WTC11 (cell line): Measurements from ENCODE around the gene SSR1. TPM values are rescaled to one million over a fixed set of nuclear protein-coding genes. Genes with fewer than 3 reads are reported as not detected.

Experiments used
- ATAC-seq: fragments of 200-7000 bp; cut with Tn5 transposase; 2 replicates; pipeline ENCODE4 v1.10.0; 2021; ENCODE audit warnings: mild to moderate bottlenecking, moderate library complexity
- CTCF ChIA-PET: fragments of 300-600 bp; sonication (Branson Sonifier 250); formaldehyde crosslinking; loops from one replicate; lab custom pipeline; 2021; ENCODE audit warnings: antibody characterized with exemption; lab: Charles Lee
- POLR2A ChIA-PET: fragments of 350-600 bp; sonication (Branson Sonifier 250); formaldehyde crosslinking; loops from one replicate; lab custom pipeline; 2021; ENCODE audit warnings: antibody characterized with exemption; lab: Charles Lee
- DNase-seq: peaks from one replicate; pipeline ENCODE4 v3.0.0; 2021; ENCODE audit warnings: low spot score
- H3K27ac Mint-ChIP-seq: 2 replicates; pipeline ENCODE4 v1.8.0; 2021; ENCODE audit warnings: mixed read lengths
- H3K27me3 Mint-ChIP-seq: 2 replicates; pipeline ENCODE4 v1.8.0; 2021; ENCODE audit warnings: low read depth, mild to moderate bottlenecking, moderate library complexity, mixed read lengths
- H3K36me3 Mint-ChIP-seq: 2 replicates; pipeline ENCODE4 v1.8.0; 2021; ENCODE audit warnings: mixed read lengths
- H3K4me1 Mint-ChIP-seq: 2 replicates; pipeline ENCODE4 v1.8.0; 2022; ENCODE audit warnings: mixed read lengths
- H3K4me3 Mint-ChIP-seq: 2 replicates; pipeline ENCODE4 v1.8.0; 2021; ENCODE audit warnings: mild to moderate bottlenecking, moderate library complexity, mixed read lengths
- H3K9me3 Mint-ChIP-seq: 2 replicates; pipeline ENCODE4 v1.8.0; 2021; ENCODE audit warnings: mixed read lengths
- ATF1 ChIP-seq: sonication (generic); formaldehyde crosslinking; IDR thresholded peaks from 2 replicates; pipeline ENCODE4 v1.8.1; 2023; ENCODE audit warnings: mild to moderate bottlenecking, moderate library complexity, missing genetic modification reagents
- CBFB ChIP-seq: sonication (generic); formaldehyde crosslinking; IDR thresholded peaks from 2 replicates; pipeline ENCODE4 v1.8.1; 2022; ENCODE audit warnings: mild to moderate bottlenecking, low read depth, missing genetic modification reagents
- CREB1 ChIP-seq: sonication (generic); formaldehyde crosslinking; IDR thresholded peaks from 2 replicates; pipeline ENCODE4 v1.8.0; 2023; ENCODE audit warnings: mild to moderate bottlenecking, missing genetic modification reagents
- ESRRA ChIP-seq: sonication (generic); formaldehyde crosslinking; IDR thresholded peaks from 2 replicates; pipeline ENCODE4 v1.8.1; 2022; ENCODE audit warnings: mild to moderate bottlenecking, missing genetic modification reagents, borderline replicate concordance
- FOXJ3 ChIP-seq: sonication (generic); formaldehyde crosslinking; IDR thresholded peaks from 2 replicates; pipeline ENCODE4 v1.9.0; 2021; ENCODE audit warnings: missing genetic modification reagents, mild to moderate bottlenecking, borderline replicate concordance
- GTF2I ChIP-seq: fragments of 250-450 bp; sonication (Bioruptor Pico); conservative IDR thresholded peaks from 2 replicates; pipeline ENCODE4 v1.4.0; 2021; ENCODE audit warnings: mild to moderate bottlenecking
- IRF2 ChIP-seq: sonication (generic); formaldehyde crosslinking; IDR thresholded peaks from 2 replicates; pipeline ENCODE4 v1.8.0; 2022; ENCODE audit warnings: low read depth, missing genetic modification reagents, borderline replicate concordance
- MYBL2 ChIP-seq: sonication (generic); formaldehyde crosslinking; IDR thresholded peaks from 2 replicates; pipeline ENCODE4 v1.8.1; 2023; ENCODE audit warnings: mild to moderate bottlenecking, moderate library complexity, missing genetic modification reagents
- NFATC4 ChIP-seq: fragments of 250-450 bp; sonication (Bioruptor Pico); IDR thresholded peaks from 2 replicates; pipeline ENCODE4 v1.9.0; 2021; ENCODE audit warnings: mild to moderate bottlenecking
- NFYB ChIP-seq: sonication (generic); formaldehyde crosslinking; conservative IDR thresholded peaks from 2 replicates; pipeline ENCODE4 v1.8.0; 2022; ENCODE audit warnings: low read depth, missing genetic modification reagents
- NR3C1 ChIP-seq: sonication (generic); formaldehyde crosslinking; conservative IDR thresholded peaks from 2 replicates; pipeline ENCODE4 v1.8.1; 2023; ENCODE audit warnings: low read depth, mild to moderate bottlenecking, missing genetic modification reagents
- SMAD3 ChIP-seq: sonication (generic); formaldehyde crosslinking; IDR thresholded peaks from 2 replicates; pipeline ENCODE4 v1.8.0; 2022; ENCODE audit warnings: missing genetic modification reagents, mild to moderate bottlenecking, borderline replicate concordance
- SOX15 ChIP-seq: fragments of 250-450 bp; sonication (Bioruptor Pico); IDR thresholded peaks from 2 replicates; pipeline ENCODE4 v1.9.0; 2021; ENCODE audit warnings: mild to moderate bottlenecking
- TP53 ChIP-seq: sonication (generic); formaldehyde crosslinking; IDR thresholded peaks from 2 replicates; pipeline ENCODE4 v1.8.1; 2023; ENCODE audit warnings: mild to moderate bottlenecking, missing genetic modification reagents
- ZBTB21 ChIP-seq: sonication (generic); formaldehyde crosslinking; IDR thresholded peaks from 2 replicates; pipeline ENCODE4 v1.8.1; 2023; ENCODE audit warnings: mild to moderate bottlenecking, missing genetic modification reagents, borderline replicate concordance
- ZNF396 ChIP-seq: fragments of 250-450 bp; sonication (Bioruptor Pico); IDR thresholded peaks from 2 replicates; pipeline ENCODE4 v1.8.0; 2021; ENCODE audit warnings: mild to moderate bottlenecking, moderate library complexity, borderline replicate concordance
- total RNA-seq: library from RNA; stranded (reverse); gene quantifications from 3 replicates; pipeline ENCODE4 v1.2.3, GENCODE V29; 2021
- TF ChIP-seq, protein P1 (sequence below): fragments of 250-450 bp; sonication (Bioruptor Pico); IDR thresholded peaks from 2 replicates; pipeline ENCODE4 v1.8.0; 2021; ENCODE audit warnings: mild to moderate bottlenecking
- TF ChIP-seq, protein P2 (sequence below): sonication (generic); formaldehyde crosslinking; IDR thresholded peaks from 2 replicates; pipeline ENCODE4 v1.8.0; 2022; ENCODE audit warnings: missing genetic modification reagents
- TF ChIP-seq, protein P3 (sequence below): sonication (generic); formaldehyde crosslinking; IDR thresholded peaks from 2 replicates; pipeline ENCODE4 v1.8.1; 2022; ENCODE audit warnings: low read depth, missing genetic modification reagents, borderline replicate concordance
- TF ChIP-seq, protein P4 (sequence below): fragments of 250-450 bp; sonication (Bioruptor Pico); IDR thresholded peaks from 2 replicates; pipeline ENCODE4 v2.1.2; 2022; ENCODE audit warnings: mild to moderate bottlenecking, moderate library complexity

Gene SSR1
- total RNA-seq, 1 experiment from 2014 or later = 96.7 TPM

DNA sequence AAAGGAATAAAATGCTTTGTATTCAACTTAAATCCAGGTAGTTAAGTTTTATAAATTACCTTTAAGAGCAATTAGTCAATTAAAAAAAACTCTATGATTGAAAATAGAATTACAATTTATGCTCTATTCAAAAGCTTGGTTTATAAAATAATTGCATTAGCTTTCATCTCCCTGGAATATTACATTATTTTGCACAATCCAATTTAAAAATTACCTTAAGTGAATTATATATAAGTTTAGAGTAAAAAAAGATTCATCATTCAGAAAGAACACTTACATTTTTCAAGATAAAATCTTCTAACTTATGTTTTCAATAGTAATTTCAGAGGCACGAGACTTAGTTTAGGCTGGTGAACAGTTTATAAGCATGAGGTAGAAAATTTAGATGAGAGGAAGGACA lies 14.9 kb downstream of the SSR1 start:
- ChIA-PET CTCF (no interaction called here), POLR2A (no interaction called here)
- Mint-ChIP-seq H3K27ac (no peak overlapping the region), H3K27me3 (no peaks in the 10 kb centered on the region), H3K4me3 (no peak overlapping the region), H3K4me1 (no peaks in the 10 kb centered on the region), H3K9me3 (no peaks in the 10 kb centered on the region), H3K36me3 (peaks cover 69% of the 10 kb centered on the region)
- DNase-seq (no peak), ATAC-seq (no peak)
- TF ChIP-seq ZBTB21 (CRISPR knock-in tag) (no peak), TP53 (no peak), ATF1 (no peak), SOX15 (CRISPR knock-in tag) (no peak), MYBL2 (CRISPR knock-in tag) (no peak), FOXJ3 (CRISPR knock-in tag) (no peak), ZNF396 (CRISPR knock-in tag) (no peak), NFATC4 (CRISPR knock-in tag) (no peak), NFYB (CRISPR knock-in tag) (no peak), NR3C1 (CRISPR knock-in tag) (no peak)

DNA sequence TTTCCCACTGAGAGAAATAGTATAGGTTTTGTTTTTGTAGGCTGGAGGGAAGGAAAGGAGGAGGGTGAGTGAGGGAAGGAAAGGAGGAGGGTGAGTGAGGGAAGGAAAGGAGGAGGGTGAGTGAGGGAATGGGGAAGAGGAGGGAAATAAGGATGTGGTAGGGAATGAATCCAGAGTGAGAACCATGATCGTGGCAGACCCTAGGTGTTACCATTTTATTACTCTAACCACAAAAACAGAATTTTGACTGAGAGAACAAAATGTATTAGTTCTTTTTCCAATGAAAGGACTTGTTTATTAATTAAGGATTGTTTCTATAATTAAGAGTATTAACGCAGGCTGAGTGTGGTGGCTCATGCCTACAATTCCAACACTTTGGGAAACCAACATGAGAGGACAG lies 16.4 kb downstream of the SSR1 start:
- Mint-ChIP-seq H3K4me3 (no peak overlapping the region), H3K36me3 (peaks cover 67% of the 10 kb centered on the region)
- POLR2A ChIA-PET = no interaction called here
- TF ChIP-seq IRF2 (CRISPR knock-in tag) = no peak
- TF ChIP-seq, protein P1, sequence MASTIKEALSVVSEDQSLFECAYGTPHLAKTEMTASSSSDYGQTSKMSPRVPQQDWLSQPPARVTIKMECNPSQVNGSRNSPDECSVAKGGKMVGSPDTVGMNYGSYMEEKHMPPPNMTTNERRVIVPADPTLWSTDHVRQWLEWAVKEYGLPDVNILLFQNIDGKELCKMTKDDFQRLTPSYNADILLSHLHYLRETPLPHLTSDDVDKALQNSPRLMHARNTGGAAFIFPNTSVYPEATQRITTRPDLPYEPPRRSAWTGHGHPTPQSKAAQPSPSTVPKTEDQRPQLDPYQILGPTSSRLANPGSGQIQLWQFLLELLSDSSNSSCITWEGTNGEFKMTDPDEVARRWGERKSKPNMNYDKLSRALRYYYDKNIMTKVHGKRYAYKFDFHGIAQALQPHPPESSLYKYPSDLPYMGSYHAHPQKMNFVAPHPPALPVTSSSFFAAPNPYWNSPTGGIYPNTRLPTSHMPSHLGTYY (CRISPR knock-in tag) = no peak
- TF ChIP-seq ESRRA (CRISPR knock-in tag) = no peak
- TF ChIP-seq, protein P2, sequence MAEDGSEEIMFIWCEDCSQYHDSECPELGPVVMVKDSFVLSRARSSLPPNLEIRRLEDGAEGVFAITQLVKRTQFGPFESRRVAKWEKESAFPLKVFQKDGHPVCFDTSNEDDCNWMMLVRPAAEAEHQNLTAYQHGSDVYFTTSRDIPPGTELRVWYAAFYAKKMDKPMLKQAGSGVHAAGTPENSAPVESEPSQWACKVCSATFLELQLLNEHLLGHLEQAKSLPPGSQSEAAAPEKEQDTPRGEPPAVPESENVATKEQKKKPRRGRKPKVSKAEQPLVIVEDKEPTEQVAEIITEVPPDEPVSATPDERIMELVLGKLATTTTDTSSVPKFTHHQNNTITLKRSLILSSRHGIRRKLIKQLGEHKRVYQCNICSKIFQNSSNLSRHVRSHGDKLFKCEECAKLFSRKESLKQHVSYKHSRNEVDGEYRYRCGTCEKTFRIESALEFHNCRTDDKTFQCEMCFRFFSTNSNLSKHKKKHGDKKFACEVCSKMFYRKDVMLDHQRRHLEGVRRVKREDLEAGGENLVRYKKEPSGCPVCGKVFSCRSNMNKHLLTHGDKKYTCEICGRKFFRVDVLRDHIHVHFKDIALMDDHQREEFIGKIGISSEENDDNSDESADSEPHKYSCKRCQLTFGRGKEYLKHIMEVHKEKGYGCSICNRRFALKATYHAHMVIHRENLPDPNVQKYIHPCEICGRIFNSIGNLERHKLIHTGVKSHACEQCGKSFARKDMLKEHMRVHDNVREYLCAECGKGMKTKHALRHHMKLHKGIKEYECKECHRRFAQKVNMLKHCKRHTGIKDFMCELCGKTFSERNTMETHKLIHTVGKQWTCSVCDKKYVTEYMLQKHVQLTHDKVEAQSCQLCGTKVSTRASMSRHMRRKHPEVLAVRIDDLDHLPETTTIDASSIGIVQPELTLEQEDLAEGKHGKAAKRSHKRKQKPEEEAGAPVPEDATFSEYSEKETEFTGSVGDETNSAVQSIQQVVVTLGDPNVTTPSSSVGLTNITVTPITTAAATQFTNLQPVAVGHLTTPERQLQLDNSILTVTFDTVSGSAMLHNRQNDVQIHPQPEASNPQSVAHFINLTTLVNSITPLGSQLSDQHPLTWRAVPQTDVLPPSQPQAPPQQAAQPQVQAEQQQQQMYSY (CRISPR knock-in tag) = no peak
- TF ChIP-seq CREB1 (CRISPR knock-in tag) = no peak
- no peak for TF ChIP-seq CBFB (CRISPR knock-in tag)
- TF ChIP-seq ZBTB21 (CRISPR knock-in tag) = no peak
- no peak for TF ChIP-seq GTF2I
- TF ChIP-seq, protein P3, sequence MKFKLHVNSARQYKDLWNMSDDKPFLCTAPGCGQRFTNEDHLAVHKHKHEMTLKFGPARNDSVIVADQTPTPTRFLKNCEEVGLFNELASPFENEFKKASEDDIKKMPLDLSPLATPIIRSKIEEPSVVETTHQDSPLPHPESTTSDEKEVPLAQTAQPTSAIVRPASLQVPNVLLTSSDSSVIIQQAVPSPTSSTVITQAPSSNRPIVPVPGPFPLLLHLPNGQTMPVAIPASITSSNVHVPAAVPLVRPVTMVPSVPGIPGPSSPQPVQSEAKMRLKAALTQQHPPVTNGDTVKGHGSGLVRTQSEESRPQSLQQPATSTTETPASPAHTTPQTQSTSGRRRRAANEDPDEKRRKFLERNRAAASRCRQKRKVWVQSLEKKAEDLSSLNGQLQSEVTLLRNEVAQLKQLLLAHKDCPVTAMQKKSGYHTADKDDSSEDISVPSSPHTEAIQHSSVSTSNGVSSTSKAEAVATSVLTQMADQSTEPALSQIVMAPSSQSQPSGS (CRISPR knock-in tag) = no peak
- no peak for TF ChIP-seq SMAD3 (CRISPR knock-in tag)
- TF ChIP-seq, protein P4, sequence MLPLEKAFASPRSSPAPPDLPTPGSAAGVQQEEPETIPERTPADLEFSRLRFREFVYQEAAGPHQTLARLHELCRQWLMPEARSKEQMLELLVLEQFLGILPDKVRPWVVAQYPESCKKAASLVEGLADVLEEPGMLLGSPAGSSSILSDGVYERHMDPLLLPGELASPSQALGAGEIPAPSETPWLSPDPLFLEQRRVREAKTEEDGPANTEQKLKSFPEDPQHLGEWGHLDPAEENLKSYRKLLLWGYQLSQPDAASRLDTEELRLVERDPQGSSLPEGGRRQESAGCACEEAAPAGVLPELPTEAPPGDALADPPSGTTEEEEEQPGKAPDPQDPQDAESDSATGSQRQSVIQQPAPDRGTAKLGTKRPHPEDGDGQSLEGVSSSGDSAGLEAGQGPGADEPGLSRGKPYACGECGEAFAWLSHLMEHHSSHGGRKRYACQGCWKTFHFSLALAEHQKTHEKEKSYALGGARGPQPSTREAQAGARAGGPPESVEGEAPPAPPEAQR = no peak
- TF ChIP-seq, all 79 proteins: peak for 0
- CTCF ChIA-PET = interaction anchor here (0.6 kb wide), 1 partner anchor 681 kb away, joined by 3 read pairs; no protein-coding TSS in a partner anchor
- no peak overlapping the region for H3K27ac Mint-ChIP-seq
- ATAC-seq (no peak), DNase-seq (no peak)
- no peaks in the 10 kb centered on the region for H3K9me3 Mint-ChIP-seq
- no peaks in the 10 kb centered on the region for H3K27me3 Mint-ChIP-seq
- no peaks in the 10 kb centered on the region for H3K4me1 Mint-ChIP-seq
